Ovary (tissue), 9 donors: ENCODE data around the gene CHAF1A. TPM values are rescaled to one million over a fixed set of nuclear protein-coding genes. Genes with fewer than 3 reads are reported as not detected.

Source experiments
- DNase-seq, 5 donors: peaks; one replicate each; pipeline ENCODE4 v3.0.0-alpha.2; 2019 to 2020
- H3K27ac ChIP-seq, 2 donors: fragments of 200-600 bp; one replicate each; pipeline versions ENCODE4 v1.5.1 to v1.8.0; 2019 to 2022
- H3K27me3 ChIP-seq: fragments of 200-600 bp; one replicate; pipeline ENCODE4 v1.8.0; 2022
- H3K36me3 ChIP-seq: fragments of 200-600 bp; sonication (generic); one replicate; pipeline ENCODE4 v1.5.1; 2019
- H3K4me1 ChIP-seq: one replicate; pipeline ENCODE4 v1.8.1; 2013; ENCODE audit warnings: mild to moderate bottlenecking, moderate library complexity; ENCODE audit not compliant: insufficient read depth
- H3K4me3 ChIP-seq: fragments of 200-600 bp; sonication (generic); one replicate; pipeline ENCODE4 v1.5.1; 2017
- H3K9me3 ChIP-seq, 2 donors: fragments of 200-600 bp in 1 of 2; sonication (generic) in 1 of 2; one replicate each; pipeline versions ENCODE4 v1.5.1 to v1.8.1; 2013 to 2019; ENCODE audit warnings: mild to moderate bottlenecking in 1 of 2, moderate library complexity in 1 of 2
- EP300 ChIP-seq: sonication (generic); formaldehyde crosslinking; IDR thresholded peaks from one replicate; pipeline ENCODE4 v1.6.1; 2017; ENCODE audit warnings: antibody characterized with exemption
- POLR2A ChIP-seq: fragments of 450-650 bp; IDR thresholded peaks from one replicate; pipeline ENCODE4 v1.6.1; 2017; ENCODE audit warnings: antibody characterized with exemption, mild to moderate bottlenecking, moderate library complexity
- WGBS, 3 donors: extraction: QIAGEN DNeasy Blood & Tissue Kit in 1 of 3; methylation state at CpG; one replicate each; pipeline versions ENCODE4 v1.1.5 to v1.1.7; 2013 to 2017; 5-methylcytosine and 5-hydroxymethylcytosine counted together
- intact Hi-C, 4 donors: fragments of 100-400 bp; cut with DNase I; formaldehyde crosslinking; loops; one replicate each; pipeline versions ENCODE4 v1.11.0 to v1.15.1; 2022 to 2023
- polyA plus RNA-seq, 2 donors: library from polyadenylated mRNA; stranded (reverse); fragments of 200-250 nt in 1 of 2; fragments of 350-450 nt in 1 of 2; fragmentation: Illumina TruSeq in 1 of 2; extraction: RNeasy Lipid Tissue Mini Kit (QIAGEN cat#74804) in 1 of 2; gene quantifications; one replicate each; pipeline ENCODE4 v1.2.3, GENCODE V29; 2013 to 2014
- total RNA-seq, 7 donors: library from RNA; depleted of rRNA in 2 of 7; stranded (reverse); fragments of >200 nt in 2 of 7; fragmentation: NEBNext Ultra II Directional in 3 of 7; extraction: Animal tissue kit (Norgen Biotek cat#: 25700) in 3 of 7; gene quantifications; one replicate each; pipeline versions ENCODE4 v1.1.0 to v1.2.4, GENCODE V29; 2016 to 2023
- TF ChIP-seq, protein P1 (sequence below), 3 donors: fragments of 450-650 bp in 2 of 3; fragments of 200-600 bp in 1 of 3; IDR thresholded peaks; one replicate each; pipeline versions ENCODE4 v1.5.1 to v1.8.0; 2016 to 2022; ENCODE audit warnings: antibody characterized with exemption in 3 of 3, mild to moderate bottlenecking in 1 of 3
- donor health status: DM: no; HTN: no; CAD: no; lungs with moderate emphysema.
- donor health status: DM: no; HTN: no; CAD: no.
- donor health status: Bipolar disorder and iron deficiency.
- donor health status: DM: yes; HTN: yes; CAD: no.
- donor health status: DM: no; HTN: no; CAD: no.
- donor health status: DM: yes; HTN: yes; CAD: no.

The CHAF1A gene
- total and polyA plus RNA-seq, 9 donors, result 4.7 to 10.4 (median 7.5) TPM

DNA sequence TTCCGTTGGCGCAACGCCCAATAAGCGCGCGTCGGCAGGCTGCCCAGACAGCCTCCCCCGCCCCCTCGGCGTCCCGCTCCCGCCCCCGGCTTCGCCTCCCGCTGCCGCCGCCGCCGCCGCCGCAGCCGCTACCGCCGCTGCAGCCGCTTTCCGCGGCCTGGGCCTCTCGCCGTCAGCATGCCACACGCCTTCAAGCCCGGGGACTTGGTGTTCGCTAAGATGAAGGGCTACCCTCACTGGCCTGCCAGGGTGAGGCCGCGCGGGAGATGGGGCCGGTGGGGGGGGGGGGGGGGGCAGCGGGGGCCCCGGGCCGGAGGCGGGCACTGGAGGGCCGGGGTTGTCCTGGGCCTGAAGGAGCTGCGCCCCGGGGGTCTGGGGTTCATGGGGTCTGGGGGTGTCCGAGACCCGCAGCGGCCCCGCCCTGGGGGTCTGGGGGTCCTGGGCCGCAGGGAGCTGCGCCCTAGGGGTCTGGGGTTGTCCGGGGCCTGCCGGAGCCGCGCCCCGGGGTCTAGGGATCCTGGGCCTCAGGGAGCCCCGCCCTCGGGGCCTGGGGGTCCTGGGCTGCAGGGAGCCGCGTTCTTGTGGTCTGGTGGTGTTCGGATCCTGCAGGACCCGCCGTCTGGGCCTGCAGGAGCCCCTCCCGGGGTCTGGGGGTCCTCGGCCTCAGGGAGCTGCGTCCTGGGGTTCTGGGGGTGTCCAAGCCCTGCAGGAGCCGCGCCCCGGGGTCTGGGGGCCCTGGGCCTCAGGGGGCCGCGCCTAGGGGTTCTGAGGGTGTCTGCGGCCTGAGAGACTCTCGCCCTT is 69.9 kb downstream of the CHAF1A start, which contains the start of gene HDGFL2:
Gene HDGFL2 (plus strand): TSS at position 124 of the 801 bp plus-strand sequence. CDS start 54 bp downstream, at position 178.
- no peak for TF ChIP-seq EP300
- TF ChIP-seq, protein P1, sequence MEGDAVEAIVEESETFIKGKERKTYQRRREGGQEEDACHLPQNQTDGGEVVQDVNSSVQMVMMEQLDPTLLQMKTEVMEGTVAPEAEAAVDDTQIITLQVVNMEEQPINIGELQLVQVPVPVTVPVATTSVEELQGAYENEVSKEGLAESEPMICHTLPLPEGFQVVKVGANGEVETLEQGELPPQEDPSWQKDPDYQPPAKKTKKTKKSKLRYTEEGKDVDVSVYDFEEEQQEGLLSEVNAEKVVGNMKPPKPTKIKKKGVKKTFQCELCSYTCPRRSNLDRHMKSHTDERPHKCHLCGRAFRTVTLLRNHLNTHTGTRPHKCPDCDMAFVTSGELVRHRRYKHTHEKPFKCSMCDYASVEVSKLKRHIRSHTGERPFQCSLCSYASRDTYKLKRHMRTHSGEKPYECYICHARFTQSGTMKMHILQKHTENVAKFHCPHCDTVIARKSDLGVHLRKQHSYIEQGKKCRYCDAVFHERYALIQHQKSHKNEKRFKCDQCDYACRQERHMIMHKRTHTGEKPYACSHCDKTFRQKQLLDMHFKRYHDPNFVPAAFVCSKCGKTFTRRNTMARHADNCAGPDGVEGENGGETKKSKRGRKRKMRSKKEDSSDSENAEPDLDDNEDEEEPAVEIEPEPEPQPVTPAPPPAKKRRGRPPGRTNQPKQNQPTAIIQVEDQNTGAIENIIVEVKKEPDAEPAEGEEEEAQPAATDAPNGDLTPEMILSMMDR (IDR thresholded peaks at IDR 0.05), result no peak
- no peak for TF ChIP-seq POLR2A
- H3K27me3 ChIP-seq, result no peaks in the 10 kb centered on the region
- DNase-seq, result peak in 2 of 5 donors; percentile 50 to 99
- peak within 1 kb of the TSS; percentile 99 for H3K4me3 ChIP-seq
- H3K4me1 ChIP-seq, result peaks cover 18% of the 10 kb centered on the region
- peak within 1 kb of the TSS; percentile 59 to 74 for H3K27ac ChIP-seq
- intact Hi-C loops, result no loop called here
- WGBS, 3 donors, result 0% methylated on average over 39 to 71 of the region's 71 CpGs
- no peaks in the 10 kb centered on the region for H3K36me3 ChIP-seq
- no peaks in the 10 kb centered on the region for H3K9me3 ChIP-seq

DNA sequence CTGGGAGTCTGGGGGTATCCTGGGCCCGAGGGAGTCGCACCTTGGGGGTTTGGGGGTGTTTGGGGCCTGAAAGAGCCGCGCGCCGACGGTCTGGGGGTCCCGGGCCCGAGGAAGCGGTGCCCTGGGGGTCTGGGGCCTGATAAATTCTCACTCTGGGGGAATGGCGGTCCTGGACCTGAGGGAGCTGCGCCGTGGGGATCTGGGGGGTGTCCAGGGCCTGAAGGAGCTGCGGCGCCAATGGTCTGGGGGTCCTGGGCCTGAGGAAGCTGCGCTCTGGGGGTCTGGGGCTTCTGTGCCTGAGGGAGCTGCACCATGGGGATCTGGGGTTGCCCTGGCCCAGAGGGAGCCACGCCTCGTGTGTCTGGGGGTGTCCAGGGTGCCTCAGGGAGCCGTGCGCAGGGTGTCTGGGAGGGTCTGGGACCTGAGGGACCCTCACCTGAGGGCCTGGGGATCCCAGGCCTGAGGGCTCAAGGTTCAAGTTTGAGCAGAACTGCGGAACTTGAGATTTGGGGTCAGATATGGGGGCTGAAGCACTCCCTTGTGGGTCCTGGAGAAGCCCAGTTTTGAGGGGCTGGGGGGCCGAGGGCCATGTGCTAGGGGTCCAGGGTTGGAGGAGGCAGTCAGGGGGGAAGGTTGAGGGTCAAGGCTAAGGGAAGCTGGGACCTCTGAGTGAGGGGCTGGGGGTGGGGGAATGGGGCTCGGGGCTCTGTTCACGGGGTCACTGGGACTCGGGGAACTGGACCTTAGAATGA is 70.7 kb downstream of the CHAF1A start:
- intact Hi-C loops, result no loop called here
- TF ChIP-seq, protein P1 (IDR thresholded peaks at IDR 0.05), result no peak
- TF ChIP-seq EP300 (no peak), POLR2A (no peak)
- Histone ChIP-seq H3K27me3 (no peaks in the 10 kb centered on the region), H3K27ac (peak overlapping the region in 1 of 2 donors; percentile 59), H3K36me3 (no peaks in the 10 kb centered on the region), H3K9me3 (no peaks in the 10 kb centered on the region), H3K4me3 (peak overlapping the region; percentile 99), H3K4me1 (peaks cover 18% of the 10 kb centered on the region)
- DNase-seq, result no peak
- 7 to 11% (median 8%) methylated on average over 24 to 25 of the region's 25 CpGs for WGBS, 3 donors

DNA sequence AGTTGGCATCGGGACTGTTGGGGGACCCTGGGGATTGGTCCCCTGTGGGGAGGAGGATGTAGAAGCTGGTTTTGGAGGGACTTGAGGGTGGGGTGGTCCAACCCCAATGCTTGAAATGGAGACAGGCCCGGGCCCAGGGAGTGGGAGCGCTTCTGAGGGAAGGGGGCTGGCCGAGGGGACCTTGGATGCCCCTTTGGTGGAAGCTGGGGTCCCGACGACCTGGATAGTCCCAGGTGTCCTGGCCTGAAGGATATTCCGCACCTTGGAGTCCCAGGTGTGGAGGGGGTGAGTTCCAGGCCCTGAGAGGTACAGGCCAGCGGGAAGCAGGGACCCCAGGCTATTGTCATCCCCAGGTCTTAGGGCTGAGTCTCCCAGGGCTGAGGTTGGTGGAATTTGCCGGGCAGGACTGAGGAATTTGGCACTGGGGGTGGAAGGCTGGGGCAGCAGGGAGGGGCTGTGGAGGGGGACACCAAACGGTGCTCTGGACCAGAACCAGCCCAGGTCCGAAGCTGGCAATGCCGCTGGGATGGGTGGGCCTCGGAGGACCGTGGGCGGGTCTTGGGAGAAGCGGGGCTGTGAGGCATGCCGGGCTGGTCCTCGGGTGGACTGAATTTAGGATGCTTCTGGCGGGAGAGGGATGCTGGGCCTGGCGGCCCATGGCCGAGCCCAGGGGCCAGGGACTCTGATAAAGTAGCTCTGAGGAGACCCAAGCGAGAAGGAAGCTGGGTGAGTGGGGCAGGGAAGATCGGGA is 71.5 kb downstream of the CHAF1A start:
- TF ChIP-seq, protein P1 (IDR thresholded peaks at IDR 0.05), result no peak
- TF ChIP-seq POLR2A (no peak), EP300 (no peak)
- H3K36me3 ChIP-seq, result no peaks in the 10 kb centered on the region
- peaks cover 18% of the 10 kb centered on the region for H3K4me1 ChIP-seq
- 13 to 25% (median 15%) methylated on average over 23 of the region's 23 CpGs for WGBS, 3 donors
- DNase-seq, result peak in 1 of 5 donors; percentile 45
- H3K27ac ChIP-seq, result no peak overlapping the region
- intact Hi-C loops, result no loop called here
- H3K27me3 ChIP-seq, result no peaks in the 10 kb centered on the region
- H3K4me3 ChIP-seq, result no peak overlapping the region
- no peaks in the 10 kb centered on the region for H3K9me3 ChIP-seq

DNA sequence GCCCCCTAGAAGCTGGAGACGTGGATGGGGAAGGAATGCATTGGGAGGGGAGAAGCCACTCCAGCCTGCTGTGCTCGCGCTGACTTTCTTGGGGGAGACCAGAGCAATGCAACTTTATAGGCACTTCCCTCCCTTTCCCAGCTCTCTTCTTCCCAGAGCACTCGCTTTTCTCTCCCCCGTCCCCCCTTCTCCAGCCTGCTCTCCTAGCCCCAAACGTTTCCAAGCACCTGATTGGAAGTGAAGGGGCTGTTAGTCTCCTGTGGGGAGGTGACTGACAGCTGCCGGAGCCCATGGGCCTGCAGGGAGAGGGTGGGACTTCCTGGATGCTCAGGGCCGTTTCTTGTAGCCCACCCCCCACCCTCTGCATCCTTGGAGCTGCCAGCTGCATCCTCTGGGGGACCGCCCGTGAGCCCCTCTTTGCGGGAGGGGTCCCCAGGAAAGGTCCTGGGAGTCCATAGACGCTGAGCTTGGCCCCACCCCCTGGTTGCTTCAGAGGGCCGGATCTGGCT is 72.1 kb downstream of the CHAF1A start:
- Histone ChIP-seq H3K27me3 (no peaks in the 10 kb centered on the region), H3K27ac (no peak overlapping the region), H3K9me3 (no peaks in the 10 kb centered on the region), H3K36me3 (no peaks in the 10 kb centered on the region), H3K4me3 (no peak overlapping the region), H3K4me1 (peaks cover 18% of the 10 kb centered on the region)
- no peak for DNase-seq
- intact Hi-C loops, result no loop called here
- WGBS, 3 donors, result 8 to 17% (median 15%) methylated on average over 11 to 13 of the region's 13 CpGs
- TF ChIP-seq EP300 (no peak), POLR2A (no peak)
- TF ChIP-seq, protein P1 (IDR thresholded peaks at IDR 0.05), result no peak
